ENCODE measurements around the gene PPP2R5A.

PPP2R5A gene

DNA sequence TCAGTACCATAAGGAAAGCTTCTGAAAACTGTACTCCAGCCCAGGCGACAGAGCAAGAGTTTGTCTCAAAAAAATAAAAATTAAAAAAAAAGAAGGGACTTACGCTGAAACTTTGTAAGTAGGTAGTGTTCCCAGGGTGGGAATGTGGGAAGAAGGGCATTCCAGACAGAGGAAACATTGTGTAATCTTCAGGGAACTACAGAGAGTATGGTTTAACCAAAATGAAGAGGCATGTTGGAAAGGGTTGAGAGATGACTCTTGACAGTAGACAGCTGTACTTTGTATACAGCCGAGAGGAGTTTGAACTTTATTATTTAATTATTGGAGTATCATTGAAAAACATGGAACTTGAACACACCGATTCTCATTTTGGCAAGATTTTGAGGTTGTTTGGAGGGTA, 43.0 kb downstream of the PPP2R5A start:
- TF ChIP-seq, protein P1, sequence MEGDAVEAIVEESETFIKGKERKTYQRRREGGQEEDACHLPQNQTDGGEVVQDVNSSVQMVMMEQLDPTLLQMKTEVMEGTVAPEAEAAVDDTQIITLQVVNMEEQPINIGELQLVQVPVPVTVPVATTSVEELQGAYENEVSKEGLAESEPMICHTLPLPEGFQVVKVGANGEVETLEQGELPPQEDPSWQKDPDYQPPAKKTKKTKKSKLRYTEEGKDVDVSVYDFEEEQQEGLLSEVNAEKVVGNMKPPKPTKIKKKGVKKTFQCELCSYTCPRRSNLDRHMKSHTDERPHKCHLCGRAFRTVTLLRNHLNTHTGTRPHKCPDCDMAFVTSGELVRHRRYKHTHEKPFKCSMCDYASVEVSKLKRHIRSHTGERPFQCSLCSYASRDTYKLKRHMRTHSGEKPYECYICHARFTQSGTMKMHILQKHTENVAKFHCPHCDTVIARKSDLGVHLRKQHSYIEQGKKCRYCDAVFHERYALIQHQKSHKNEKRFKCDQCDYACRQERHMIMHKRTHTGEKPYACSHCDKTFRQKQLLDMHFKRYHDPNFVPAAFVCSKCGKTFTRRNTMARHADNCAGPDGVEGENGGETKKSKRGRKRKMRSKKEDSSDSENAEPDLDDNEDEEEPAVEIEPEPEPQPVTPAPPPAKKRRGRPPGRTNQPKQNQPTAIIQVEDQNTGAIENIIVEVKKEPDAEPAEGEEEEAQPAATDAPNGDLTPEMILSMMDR (IDR thresholded peaks at IDR 0.05; ENCODE audit: insufficient read depth, low read length, poor library complexity, severe bottlenecking): no peak
- no peaks in the 10 kb centered on the region for H3K36me3 ChIP-seq (ENCODE audit: control insufficient read depth, insufficient read depth, low read length)
- H3K4me3 ChIP-seq (replicated peaks; ENCODE audit: low read depth, low read length): no peak overlapping the region
- no peak for DNase-seq (ENCODE audit: extremely low read depth, insufficient read length)
- H3K27me3 ChIP-seq (replicated peaks; ENCODE audit: control insufficient read depth, insufficient read depth, low read length): no peaks in the 10 kb centered on the region

DNA sequence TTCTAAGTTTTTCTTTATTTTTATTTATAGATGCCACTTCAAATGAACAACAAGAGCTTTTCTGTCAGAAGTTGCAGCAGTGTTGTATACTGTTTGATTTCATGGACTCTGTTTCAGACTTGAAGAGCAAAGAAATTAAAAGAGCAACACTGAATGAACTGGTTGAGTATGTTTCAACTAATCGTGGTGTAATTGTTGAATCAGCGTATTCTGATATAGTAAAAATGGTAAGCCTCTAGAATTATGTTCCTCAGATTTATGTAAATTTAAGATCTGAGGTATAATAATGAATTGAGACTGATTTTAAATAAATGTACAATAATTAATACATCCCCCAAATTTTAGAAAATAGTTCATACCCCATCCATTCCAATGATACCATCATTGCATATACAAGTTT, 43.9 kb downstream of the PPP2R5A start:
- TF ChIP-seq, protein P1 (IDR thresholded peaks at IDR 0.05; ENCODE audit: insufficient read depth, low read length, poor library complexity, severe bottlenecking): no peak
- no peak for DNase-seq (ENCODE audit: extremely low read depth, insufficient read length)

DNA sequence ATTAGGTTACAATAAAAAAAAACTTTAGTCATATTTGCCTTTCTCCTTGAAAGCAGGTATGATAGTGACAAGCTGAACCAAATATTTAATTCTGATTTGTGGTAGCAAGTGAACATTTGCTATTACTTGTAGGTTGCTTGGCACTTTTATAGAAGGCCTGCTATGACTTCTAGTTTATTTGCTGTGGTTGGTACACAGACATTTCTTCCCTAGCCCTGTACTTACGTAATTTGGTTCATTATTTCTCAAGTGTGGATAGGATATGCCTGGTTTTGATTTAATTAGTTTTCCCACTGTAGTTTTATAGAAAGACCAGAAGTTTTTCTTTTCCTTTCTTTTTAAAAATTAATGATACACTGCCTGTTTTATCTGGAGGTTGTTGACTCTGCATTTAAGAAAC, 55.9 kb downstream of the PPP2R5A start:
- Histone ChIP-seq H3K4me3 (replicated peaks; ENCODE audit: low read depth, low read length) (no peak overlapping the region), H3K36me3 (ENCODE audit: control insufficient read depth, insufficient read depth, low read length) (no peaks in the 10 kb centered on the region; the same call in 1 of the 2 replicates), H3K27me3 (replicated peaks; ENCODE audit: control insufficient read depth, insufficient read depth, low read length) (no peaks in the 10 kb centered on the region)
- DNase-seq (ENCODE audit: extremely low read depth, insufficient read length): no peak
- TF ChIP-seq, protein P1 (IDR thresholded peaks at IDR 0.05; ENCODE audit: insufficient read depth, low read length, poor library complexity, severe bottlenecking): no peak

More for the DNA sequence above, 43.9 kb downstream of the PPP2R5A start:
- H3K36me3 ChIP-seq (ENCODE audit: control insufficient read depth, insufficient read depth, low read length): no peaks in the 10 kb centered on the region
- no peak overlapping the region for H3K4me3 ChIP-seq (replicated peaks; ENCODE audit: low read depth, low read length)
- H3K27me3 ChIP-seq (replicated peaks; ENCODE audit: control insufficient read depth, insufficient read depth, low read length): no peaks in the 10 kb centered on the region

DNA sequence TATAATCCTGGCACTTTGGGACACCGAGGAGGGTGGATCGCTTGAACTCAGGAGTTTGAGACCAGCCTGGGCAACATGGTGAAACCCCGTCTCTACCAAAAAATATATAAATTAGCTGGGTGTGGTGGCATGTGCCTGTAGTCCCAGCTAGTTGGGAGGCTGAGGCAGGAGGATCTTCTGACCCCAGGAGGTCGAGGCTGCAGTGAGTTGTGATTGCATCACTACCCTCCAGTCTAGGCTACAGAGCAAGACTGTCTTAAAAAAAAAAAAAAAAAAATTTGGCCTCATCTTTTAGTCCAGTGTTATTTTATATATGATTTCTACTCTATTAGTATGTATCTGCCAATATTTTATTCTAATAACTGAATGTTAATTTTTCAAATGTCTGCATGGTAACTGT, 59.7 kb downstream of the PPP2R5A start:
- TF ChIP-seq, protein P1 (IDR thresholded peaks at IDR 0.05; ENCODE audit: insufficient read depth, low read length, poor library complexity, severe bottlenecking): no peak
- H3K27me3 ChIP-seq (replicated peaks; ENCODE audit: control insufficient read depth, insufficient read depth, low read length): no peaks in the 10 kb centered on the region
- H3K36me3 ChIP-seq (ENCODE audit: control insufficient read depth, insufficient read depth, low read length): no peaks in the 10 kb centered on the region; the same call in 1 of the 2 replicates
- H3K4me3 ChIP-seq (replicated peaks; ENCODE audit: low read depth, low read length): no peak overlapping the region
- no peak for DNase-seq (ENCODE audit: extremely low read depth, insufficient read length)

DNA sequence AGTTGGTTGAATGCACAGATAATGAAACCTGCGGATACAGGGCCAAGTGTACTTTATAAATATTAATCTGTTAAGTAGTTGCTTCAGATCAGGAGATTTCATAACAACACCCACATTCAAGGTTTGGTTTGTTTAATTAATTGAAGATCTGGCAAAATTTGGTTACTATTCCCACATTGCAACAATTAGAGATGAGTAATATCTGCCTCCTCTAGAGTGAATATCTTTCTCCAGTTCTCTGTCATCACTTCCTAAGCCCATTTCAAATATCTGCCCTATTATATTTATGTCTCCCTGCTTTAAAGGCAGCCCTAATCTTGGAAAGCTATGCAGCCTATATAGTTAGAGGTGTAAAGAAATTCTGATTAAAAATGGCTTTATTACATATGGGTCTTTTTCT, 61.4 kb downstream of the PPP2R5A start:
- no peak for DNase-seq (ENCODE audit: extremely low read depth, insufficient read length)
- Histone ChIP-seq H3K4me3 (replicated peaks; ENCODE audit: low read depth, low read length) (no peak overlapping the region), H3K27me3 (replicated peaks; ENCODE audit: control insufficient read depth, insufficient read depth, low read length) (no peaks in the 10 kb centered on the region), H3K36me3 (ENCODE audit: control insufficient read depth, insufficient read depth, low read length) (no peaks in the 10 kb centered on the region; the same call in 1 of the 2 replicates)
- TF ChIP-seq, protein P1 (IDR thresholded peaks at IDR 0.05; ENCODE audit: insufficient read depth, low read length, poor library complexity, severe bottlenecking): no peak
